Osteoblast (primary cell): Measurements from ENCODE around the gene TCERG1L. TPM values are rescaled to one million over a fixed set of nuclear protein-coding genes. Genes with fewer than 3 reads are reported as not detected.

Source experiments
- DNase-seq: peaks from one replicate; pipeline ENCODE4 v3.0.0; 2011; ENCODE audit warnings: low spot score, mixed read lengths; ENCODE audit not compliant: insufficient read length; ENCODE audit errors: missing footprints
- H2AFZ ChIP-seq: 2 replicates; pipeline ENCODE4 v1.6.0; 2011; ENCODE audit warnings: mild to moderate bottlenecking, low read length
- H3K27ac ChIP-seq: 2 replicates; pipeline ENCODE4 v1.5.1; 2011; ENCODE audit warnings: mild to moderate bottlenecking, low read depth, low read length, moderate library complexity
- H3K27me3 ChIP-seq: 2 replicates; pipeline ENCODE4 v1.6.0; 2012; ENCODE audit warnings: mild to moderate bottlenecking, control low read depth, inconsistent platforms, low read length, moderate library complexity; ENCODE audit not compliant: insufficient read depth
- H3K36me3 ChIP-seq: 2 replicates; pipeline ENCODE4 v1.5.1; 2011; ENCODE audit warnings: mild to moderate bottlenecking, low read length, control low read depth, moderate library complexity; ENCODE audit not compliant: insufficient read depth
- H3K4me1 ChIP-seq: 2 replicates; pipeline ENCODE4 v1.5.1; 2011; ENCODE audit warnings: mild to moderate bottlenecking, low read length, control low read depth, moderate library complexity; ENCODE audit not compliant: insufficient read depth
- H3K4me2 ChIP-seq: 2 replicates; pipeline ENCODE4 v1.6.0; 2011; ENCODE audit warnings: mild to moderate bottlenecking, low read length; ENCODE audit not compliant: insufficient read depth
- H3K4me3 ChIP-seq: fragments of 200-600 bp; sonication (generic); 3 replicates; pipeline ENCODE4 v1.5.1; 2012; ENCODE audit warnings: mild to moderate bottlenecking, low read length, inconsistent platforms; ENCODE audit not compliant: insufficient read depth
- H3K79me2 ChIP-seq: 2 replicates; pipeline ENCODE4 v1.6.0; 2012; ENCODE audit warnings: mild to moderate bottlenecking, low read length, control low read depth, inconsistent platforms; ENCODE audit not compliant: insufficient read depth
- H3K9me3 ChIP-seq: 2 replicates; pipeline ENCODE4 v1.5.1; 2011; ENCODE audit warnings: low read depth, low read length, control low read depth
- H4K20me1 ChIP-seq: 2 replicates; pipeline ENCODE4 v1.6.0; 2012; ENCODE audit warnings: mild to moderate bottlenecking, low read length, control low read depth; ENCODE audit not compliant: insufficient read depth
- total RNA-seq: library from RNA; depleted of rRNA; stranded (reverse); fragments of >200 nt; gene quantifications from 2 replicates; pipeline ENCODE4 v1.2.3, GENCODE V29; 2012
- TF ChIP-seq, protein P1 (sequence below): IDR thresholded peaks from 2 replicates; pipeline ENCODE4 v1.5.1; 2011; ENCODE audit warnings: mild to moderate bottlenecking, low read depth, low read length, moderate library complexity; ENCODE audit errors: extremely low read depth

Gene TCERG1L
- total RNA-seq, 1 donor: under 0.01 TPM

DNA sequence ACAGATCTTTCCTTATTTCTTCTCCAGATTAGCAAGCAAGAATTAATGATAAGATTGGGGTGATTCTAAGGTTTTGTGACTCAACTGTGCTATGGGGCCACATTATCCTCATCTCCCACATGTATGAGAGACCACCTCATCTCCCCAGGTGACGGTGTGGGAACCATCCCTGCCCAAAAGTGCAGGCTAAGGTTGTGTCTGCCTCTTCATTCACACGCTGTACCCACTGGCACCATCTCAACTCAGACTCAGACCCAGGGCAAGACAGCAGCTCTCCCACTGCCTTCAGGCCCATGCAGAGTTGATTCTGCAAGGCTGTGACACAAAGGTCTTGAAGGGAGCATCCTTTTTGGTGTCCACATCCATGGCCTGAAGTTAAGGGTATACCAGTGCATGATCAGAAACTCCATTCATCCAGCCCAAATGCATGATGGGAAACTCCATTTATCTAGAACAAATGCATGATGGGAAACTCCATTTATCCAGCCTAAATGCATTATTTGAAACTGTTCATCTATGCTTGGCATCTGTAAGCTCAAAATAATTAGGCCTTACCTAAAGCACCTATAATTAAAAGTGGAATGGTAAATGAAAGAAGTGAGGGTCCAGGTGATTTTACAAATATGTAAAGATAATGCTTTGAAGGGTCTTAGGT, 99.4 kb downstream of the TCERG1L start:
- Histone ChIP-seq H3K4me2 (no peak overlapping the region), H3K27me3 (no peaks in the 10 kb centered on the region), H3K27ac (no peak overlapping the region), H3K4me1 (no peaks in the 10 kb centered on the region), H3K36me3 (no peaks in the 10 kb centered on the region), H4K20me1 (no peaks in the 10 kb centered on the region), H3K79me2 (no peaks in the 10 kb centered on the region), H2AFZ (no peak overlapping the region), H3K4me3 (no peak overlapping the region), H3K9me3 (peaks cover 3% of the 10 kb centered on the region)
- TF ChIP-seq, protein P1, sequence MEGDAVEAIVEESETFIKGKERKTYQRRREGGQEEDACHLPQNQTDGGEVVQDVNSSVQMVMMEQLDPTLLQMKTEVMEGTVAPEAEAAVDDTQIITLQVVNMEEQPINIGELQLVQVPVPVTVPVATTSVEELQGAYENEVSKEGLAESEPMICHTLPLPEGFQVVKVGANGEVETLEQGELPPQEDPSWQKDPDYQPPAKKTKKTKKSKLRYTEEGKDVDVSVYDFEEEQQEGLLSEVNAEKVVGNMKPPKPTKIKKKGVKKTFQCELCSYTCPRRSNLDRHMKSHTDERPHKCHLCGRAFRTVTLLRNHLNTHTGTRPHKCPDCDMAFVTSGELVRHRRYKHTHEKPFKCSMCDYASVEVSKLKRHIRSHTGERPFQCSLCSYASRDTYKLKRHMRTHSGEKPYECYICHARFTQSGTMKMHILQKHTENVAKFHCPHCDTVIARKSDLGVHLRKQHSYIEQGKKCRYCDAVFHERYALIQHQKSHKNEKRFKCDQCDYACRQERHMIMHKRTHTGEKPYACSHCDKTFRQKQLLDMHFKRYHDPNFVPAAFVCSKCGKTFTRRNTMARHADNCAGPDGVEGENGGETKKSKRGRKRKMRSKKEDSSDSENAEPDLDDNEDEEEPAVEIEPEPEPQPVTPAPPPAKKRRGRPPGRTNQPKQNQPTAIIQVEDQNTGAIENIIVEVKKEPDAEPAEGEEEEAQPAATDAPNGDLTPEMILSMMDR: no peak
- no peak for DNase-seq

DNA sequence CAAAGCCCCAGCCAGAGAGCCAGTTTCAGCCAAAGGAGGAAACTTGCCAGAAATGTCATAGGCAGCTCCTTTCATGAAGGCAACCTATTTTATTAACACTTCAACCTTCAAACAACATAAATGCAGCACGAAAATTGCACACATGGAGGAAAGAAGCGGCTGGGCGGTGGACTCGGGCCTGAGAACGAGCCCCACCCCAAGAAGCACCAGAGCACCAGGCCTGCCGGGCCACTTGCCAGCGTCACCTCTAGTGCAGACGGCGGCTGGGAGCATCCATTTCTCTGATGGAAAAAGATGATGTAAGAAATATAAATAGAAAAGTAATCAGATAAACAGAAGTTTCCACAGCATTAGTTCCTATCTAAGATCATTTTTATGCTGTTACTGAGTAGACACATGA, 100.0 kb downstream of the TCERG1L start:
- Histone ChIP-seq H4K20me1 (no peaks in the 10 kb centered on the region), H3K79me2 (no peaks in the 10 kb centered on the region), H3K27ac (no peak overlapping the region), H3K36me3 (no peaks in the 10 kb centered on the region), H3K4me1 (no peaks in the 10 kb centered on the region), H3K9me3 (no peaks in the 10 kb centered on the region), H3K4me2 (no peak overlapping the region), H2AFZ (no peak overlapping the region), H3K27me3 (no peaks in the 10 kb centered on the region), H3K4me3 (no peak overlapping the region)
- DNase-seq: no peak
- TF ChIP-seq, protein P1: no peak

DNA sequence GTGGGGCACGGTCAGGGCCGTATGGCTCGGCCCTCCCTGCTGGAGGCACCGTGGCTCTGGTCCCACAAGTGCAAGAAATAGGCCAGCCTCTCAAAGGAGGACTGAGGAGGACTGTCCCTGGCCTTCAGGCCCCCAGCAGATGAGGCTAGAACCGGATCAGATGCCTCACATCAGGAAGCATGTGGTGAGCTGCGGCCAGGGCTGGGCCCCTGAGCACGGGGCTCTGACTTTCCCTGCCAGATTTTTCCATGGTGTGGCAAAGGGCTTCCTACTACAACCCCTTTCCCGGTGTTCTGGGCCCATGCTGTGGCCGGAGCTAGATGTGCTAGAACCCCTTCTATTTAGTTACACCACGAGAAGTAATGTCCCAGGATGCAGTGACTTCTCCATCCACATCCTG, 100.4 kb downstream of the TCERG1L start:
- H3K9me3 ChIP-seq: no peaks in the 10 kb centered on the region

DNA sequence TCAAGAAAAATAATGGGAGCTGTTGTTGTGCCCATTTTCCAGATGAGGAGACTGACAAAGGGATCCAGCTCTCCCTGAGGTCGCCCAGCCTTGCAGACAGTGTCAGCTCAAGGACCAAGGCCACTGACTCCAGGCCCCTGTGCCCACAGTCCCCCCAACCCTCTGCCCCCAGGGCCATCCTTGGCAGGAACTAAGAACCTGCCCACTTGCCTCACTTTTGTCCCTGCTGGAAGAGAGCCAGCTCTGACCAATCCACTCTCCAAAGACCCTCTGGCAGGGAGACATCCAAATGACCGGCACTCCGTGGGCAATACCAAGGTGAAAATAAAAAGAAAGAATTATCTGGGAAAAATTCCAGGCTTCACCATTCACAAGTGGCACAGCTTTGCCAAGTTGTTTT, 101.3 kb downstream of the TCERG1L start:
- no peak for DNase-seq

More for the DNA sequence above, 100.4 kb downstream of the TCERG1L start:
- TF ChIP-seq, protein P1: no peak
- no peak overlapping the region for H3K27ac ChIP-seq
- H3K79me2 ChIP-seq: no peaks in the 10 kb centered on the region
- no peaks in the 10 kb centered on the region for H3K4me1 ChIP-seq
- H3K27me3 ChIP-seq: no peaks in the 10 kb centered on the region
- DNase-seq: no peak
- H3K4me3 ChIP-seq: no peak overlapping the region
- no peak overlapping the region for H2AFZ ChIP-seq
- H3K4me2 ChIP-seq: no peak overlapping the region
- H4K20me1 ChIP-seq: no peaks in the 10 kb centered on the region
- no peaks in the 10 kb centered on the region for H3K36me3 ChIP-seq

More for the DNA sequence above, 101.3 kb downstream of the TCERG1L start:
- Histone ChIP-seq H3K4me1 (no peaks in the 10 kb centered on the region), H3K79me2 (no peaks in the 10 kb centered on the region), H4K20me1 (no peaks in the 10 kb centered on the region), H3K4me3 (no peak overlapping the region), H3K27me3 (no peaks in the 10 kb centered on the region), H3K4me2 (no peak overlapping the region), H3K9me3 (no peaks in the 10 kb centered on the region), H2AFZ (no peak overlapping the region), H3K27ac (no peak overlapping the region), H3K36me3 (no peaks in the 10 kb centered on the region)
- TF ChIP-seq, protein P1: no peak
